ENCODE data around the gene C4orf50.
A peak's percentile ranks its signal among the peaks of the same experiment; 100 is the strongest.

The C4orf50 gene

GRCh38 chr4:6054162-6054922 lies 36.1 kb upstream of the C4orf50 start:
- no peak for DNase-seq
- Mint-ChIP-seq H3K27me3 (ENCODE audit: low read depth, poor library complexity) (peaks cover 26% of the 10 kb centered on the region), H3K27ac (no peak overlapping the region), H3K9me3 (peaks cover 18% of the 10 kb centered on the region), H3K4me1 (peaks cover 5% of the 10 kb centered on the region), H3K36me3 (ENCODE audit: low read depth) (peaks cover 4% of the 10 kb centered on the region), H3K4me3 (no peak overlapping the region)
- TF ChIP-seq CTCF (IDR thresholded peaks at IDR 0.05): no peak

- TF ChIP-seq CTCF (IDR thresholded peaks at IDR 0.05): no peak
- Mint-ChIP-seq H3K9me3 (peaks cover 5% of the 10 kb centered on the region), H3K27me3 (ENCODE audit: low read depth, poor library complexity) (peaks cover 27% of the 10 kb centered on the region), H3K4me1 (peaks cover 5% of the 10 kb centered on the region), H3K4me3 (no peak overlapping the region), H3K36me3 (ENCODE audit: low read depth) (no peaks in the 10 kb centered on the region), H3K27ac (no peak overlapping the region)
- no peak for DNase-seq
Measured at GRCh38 chr4:6052679-6053078, 34.4 kb upstream of the C4orf50 start.

GRCh38 chr4:6050551-6050950 lies 32.3 kb upstream of the C4orf50 start:
- Mint-ChIP-seq H3K27me3 (ENCODE audit: low read depth, poor library complexity) (peaks cover 31% of the 10 kb centered on the region), H3K4me1 (peaks cover 5% of the 10 kb centered on the region), H3K4me3 (no peak overlapping the region), H3K27ac (no peak overlapping the region), H3K9me3 (no peaks in the 10 kb centered on the region), H3K36me3 (ENCODE audit: low read depth) (no peaks in the 10 kb centered on the region)
- no peak for DNase-seq
- TF ChIP-seq CTCF (IDR thresholded peaks at IDR 0.05): no peak

DNA sequence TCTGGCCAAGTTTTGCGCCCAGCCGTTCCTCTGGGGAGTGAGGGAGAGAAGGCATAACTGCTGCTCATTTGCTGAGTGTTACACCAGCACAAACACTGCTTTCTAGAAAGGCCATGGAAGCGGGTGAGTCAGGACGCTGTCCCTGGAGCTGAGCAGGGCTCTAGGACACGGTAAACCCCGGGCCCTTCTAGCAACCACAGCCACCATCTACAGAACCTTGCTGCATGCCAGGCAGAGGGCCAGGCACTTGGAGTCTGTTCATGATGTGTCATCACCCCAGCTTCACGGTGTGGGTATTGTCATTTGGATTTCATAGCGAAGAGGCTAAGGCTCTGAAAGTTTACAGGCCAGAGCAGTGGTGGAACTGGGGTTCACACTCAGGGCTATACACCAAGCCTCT lies 31.8 kb upstream of the C4orf50 start:
- Mint-ChIP-seq H3K27ac (no peak overlapping the region), H3K27me3 (ENCODE audit: low read depth, poor library complexity) (peaks cover 33% of the 10 kb centered on the region), H3K4me1 (peaks cover 5% of the 10 kb centered on the region), H3K36me3 (ENCODE audit: low read depth) (no peaks in the 10 kb centered on the region), H3K4me3 (no peak overlapping the region), H3K9me3 (no peaks in the 10 kb centered on the region)
- TF ChIP-seq CTCF (IDR thresholded peaks at IDR 0.05): no peak
- no peak for DNase-seq

DNA sequence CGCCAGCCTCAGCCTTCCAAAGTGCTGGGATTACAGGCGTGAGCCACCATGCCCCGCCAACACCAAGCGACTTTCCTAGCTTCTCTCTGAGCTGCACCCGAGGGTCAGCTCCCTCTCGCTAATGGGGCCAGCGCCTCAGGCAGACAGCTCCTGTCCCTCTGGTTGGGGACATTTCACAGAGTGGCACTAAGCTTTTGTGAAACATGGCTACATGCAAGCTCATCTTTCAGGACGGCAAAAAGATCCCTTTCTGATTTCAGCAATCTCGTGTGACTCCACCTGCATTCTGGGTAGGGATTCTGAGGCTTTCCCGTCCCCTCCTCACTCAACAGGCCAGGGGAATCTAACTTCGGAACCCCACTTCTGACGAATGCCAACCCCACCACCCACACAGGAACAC lies 31.0 kb upstream of the C4orf50 start:
- Mint-ChIP-seq H3K27me3 (ENCODE audit: low read depth, poor library complexity) (peaks cover 38% of the 10 kb centered on the region), H3K36me3 (ENCODE audit: low read depth) (no peaks in the 10 kb centered on the region), H3K4me3 (no peak overlapping the region), H3K9me3 (no peaks in the 10 kb centered on the region), H3K27ac (peak overlapping the region; percentile 12), H3K4me1 (peaks cover 5% of the 10 kb centered on the region)
- no peak for TF ChIP-seq CTCF (IDR thresholded peaks at IDR 0.05)
- no peak for DNase-seq

- H3K27ac Mint-ChIP-seq: no peak overlapping the region
- TF ChIP-seq CTCF (IDR thresholded peaks at IDR 0.05): no peak
- peaks cover 35% of the 10 kb centered on the region for H3K27me3 Mint-ChIP-seq (ENCODE audit: low read depth, poor library complexity)
- H3K4me1 Mint-ChIP-seq: peaks cover 5% of the 10 kb centered on the region
- DNase-seq: no peak
- H3K4me3 Mint-ChIP-seq: no peak overlapping the region
- no peaks in the 10 kb centered on the region for H3K9me3 Mint-ChIP-seq
- H3K36me3 Mint-ChIP-seq (ENCODE audit: low read depth): no peaks in the 10 kb centered on the region
Measured at GRCh38 chr4:6048537-6048936, 30.3 kb upstream of the C4orf50 start.

Data from nephron progenitor cell (in vitro differentiated cells).